Stomach smooth muscle (tissue), 2 donors: ENCODE data around the gene LTBP2.

Experiments used
- H3K27ac ChIP-seq: one replicate; pipeline ENCODE4 v1.7.0; 2013; ENCODE audit warnings: mild to moderate bottlenecking, low read length, inconsistent platforms
- H3K27me3 ChIP-seq, 2 donors: one replicate each; pipeline ENCODE4 v1.7.0; 2013; ENCODE audit warnings: low read length in 2 of 2; ENCODE audit not compliant: insufficient read depth in 2 of 2, control insufficient read depth in 1 of 2
- H3K36me3 ChIP-seq, 2 donors: one replicate each; pipeline ENCODE4 v1.7.0; 2013; ENCODE audit warnings: low read length in 2 of 2; ENCODE audit not compliant: control insufficient read depth in 2 of 2, insufficient read depth in 2 of 2
- H3K4me1 ChIP-seq: one replicate; pipeline ENCODE4 v1.7.0; 2013; ENCODE audit warnings: low read length; ENCODE audit not compliant: control insufficient read depth, insufficient read depth
- H3K4me3 ChIP-seq, 2 donors: one replicate each; pipeline ENCODE4 v1.7.0; 2013; ENCODE audit warnings: low read length in 2 of 2
- H3K9ac ChIP-seq, 2 donors: one replicate each; pipeline ENCODE4 v1.7.0; 2013; ENCODE audit warnings: low read length in 2 of 2, mild to moderate bottlenecking in 1 of 2
- H3K9me3 ChIP-seq, 2 donors: one replicate each; pipeline ENCODE4 v1.7.0; 2013; ENCODE audit warnings: low read length in 2 of 2; ENCODE audit not compliant: control insufficient read depth in 2 of 2
- donor health status: healthy.
- donor health status: Pancreatic carcinoma.

LTBP2 gene

DNA sequence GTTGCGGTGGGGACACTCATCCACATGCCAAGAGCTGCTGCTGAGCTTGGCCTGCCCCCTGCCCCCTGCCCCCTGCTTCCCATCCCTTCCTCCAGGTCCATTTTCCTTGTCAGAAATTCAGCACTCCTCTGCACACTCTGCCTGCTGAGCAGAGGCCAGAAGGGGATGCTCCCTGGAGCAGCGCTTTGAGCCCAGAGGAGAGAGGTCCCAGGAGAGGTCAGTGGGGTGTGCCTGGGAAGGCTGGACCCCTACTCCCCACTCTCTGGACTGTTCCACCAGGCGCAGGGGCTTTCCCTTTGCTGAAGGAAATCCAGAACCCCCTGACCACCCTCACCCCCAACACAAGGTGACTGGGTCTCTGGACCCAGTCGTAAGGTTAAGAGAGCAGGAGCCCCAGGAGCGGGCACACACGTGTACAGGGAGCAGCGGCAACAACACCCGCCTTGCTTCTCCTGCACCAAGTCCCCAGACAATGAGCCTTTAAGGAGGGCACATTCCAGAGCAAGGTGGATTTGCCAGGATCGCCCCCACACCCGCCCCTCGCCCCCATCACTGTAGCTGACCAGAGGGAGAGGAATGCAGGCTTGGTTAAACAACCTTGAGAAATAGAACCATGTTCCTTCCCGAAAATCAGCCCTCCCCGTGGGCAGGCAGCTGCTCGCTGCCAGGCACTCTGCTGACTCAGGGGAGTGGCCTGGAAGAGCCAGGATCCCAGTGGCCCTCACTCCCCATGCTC is 87.8 kb downstream of the LTBP2 start:
- H3K9me3 ChIP-seq = no peaks in the 10 kb centered on the region
- no peaks in the 10 kb centered on the region for H3K4me1 ChIP-seq
- H3K36me3 ChIP-seq = no peaks in the 10 kb centered on the region
- H3K4me3 ChIP-seq = no peak overlapping the region
- no peaks in the 10 kb centered on the region for H3K27me3 ChIP-seq
- H3K27ac ChIP-seq = no peak overlapping the region
- H3K9ac ChIP-seq = no peak overlapping the region

DNA sequence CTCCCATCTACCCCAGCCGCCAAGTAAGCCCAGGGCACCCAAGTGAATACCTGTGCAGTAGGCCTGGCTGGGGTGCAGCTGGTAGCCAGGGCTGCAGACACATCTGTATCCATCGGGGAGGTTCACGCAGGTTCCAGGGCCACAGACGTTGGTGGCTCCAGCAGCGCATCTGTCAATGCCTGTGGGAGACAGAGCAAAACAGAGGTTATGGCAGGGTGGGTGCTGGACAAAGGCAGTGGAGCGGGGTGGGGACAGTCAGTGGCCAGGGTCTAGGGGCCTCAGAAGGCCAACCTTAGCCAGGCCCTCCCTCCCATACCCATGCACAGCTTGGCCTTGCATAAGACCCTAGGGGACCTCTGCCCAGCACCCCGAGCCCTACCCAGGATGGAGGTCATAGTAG is 89.3 kb downstream of the LTBP2 start:
- Histone ChIP-seq H3K9ac (no peak overlapping the region), H3K36me3 (no peaks in the 10 kb centered on the region), H3K9me3 (no peaks in the 10 kb centered on the region), H3K27me3 (no peaks in the 10 kb centered on the region), H3K4me1 (no peaks in the 10 kb centered on the region), H3K27ac (no peak overlapping the region), H3K4me3 (no peak overlapping the region)

DNA sequence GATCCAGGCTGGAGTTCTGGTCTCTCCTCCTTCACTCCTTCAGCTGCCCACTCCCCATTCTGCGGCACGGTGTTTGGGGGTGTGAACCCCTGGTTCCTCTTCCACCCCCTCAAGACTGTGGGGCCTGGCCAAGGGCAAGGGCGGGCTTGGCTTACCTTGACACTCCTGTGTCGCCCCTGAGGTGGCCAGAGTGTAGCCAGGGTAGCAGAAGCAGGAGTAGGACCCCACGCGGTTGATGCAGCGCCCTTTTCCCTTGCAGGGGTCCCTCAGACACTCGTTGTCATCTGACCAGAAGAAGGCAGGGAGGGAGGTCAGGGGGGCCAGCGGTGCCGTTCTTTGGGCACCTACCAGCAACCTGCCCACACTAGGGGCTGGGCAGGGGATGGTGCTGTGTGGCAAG is 90.3 kb downstream of the LTBP2 start:
- no peaks in the 10 kb centered on the region for H3K27me3 ChIP-seq
- H3K36me3 ChIP-seq = no peaks in the 10 kb centered on the region
- H3K4me1 ChIP-seq = no peaks in the 10 kb centered on the region
- H3K4me3 ChIP-seq = no peak overlapping the region
- H3K27ac ChIP-seq = no peak overlapping the region
- H3K9me3 ChIP-seq = no peaks in the 10 kb centered on the region
- no peak overlapping the region for H3K9ac ChIP-seq

DNA sequence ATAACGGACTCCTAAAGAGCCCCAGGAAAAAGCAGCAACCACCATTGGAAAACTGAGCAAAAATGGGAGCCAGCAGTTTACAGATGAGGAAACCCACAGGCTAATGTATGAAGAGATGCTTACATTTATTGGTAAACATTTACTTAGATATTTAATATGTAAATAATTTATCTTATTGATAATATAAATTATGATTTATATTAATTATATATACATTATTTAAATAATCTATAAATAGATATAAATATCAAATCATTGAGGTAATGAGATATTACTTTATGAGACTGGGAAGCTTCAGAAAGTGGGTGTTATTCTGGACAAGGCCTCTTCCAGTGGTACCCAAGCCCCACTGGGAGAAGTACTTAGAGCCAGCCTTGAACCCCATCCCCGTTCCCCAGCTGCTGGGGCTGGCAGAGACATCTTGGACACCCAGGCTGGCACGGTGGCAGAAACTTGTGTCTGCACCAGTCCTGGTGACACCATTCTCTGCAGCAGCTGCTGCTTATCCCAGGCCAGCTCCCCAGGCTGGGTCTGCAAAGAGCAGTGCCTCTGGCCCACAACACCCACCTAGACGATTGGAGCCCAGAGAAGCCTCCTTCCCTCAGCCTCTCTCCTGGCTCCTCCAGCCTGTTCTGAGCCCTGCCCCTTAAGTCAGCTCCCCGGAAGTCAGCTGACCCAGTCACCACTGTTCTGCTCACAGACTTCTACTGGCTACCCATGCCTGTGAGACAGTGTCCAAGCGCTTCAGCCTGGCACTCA is 92.5 kb downstream of the LTBP2 start:
- H3K27ac ChIP-seq = no peak overlapping the region

DNA sequence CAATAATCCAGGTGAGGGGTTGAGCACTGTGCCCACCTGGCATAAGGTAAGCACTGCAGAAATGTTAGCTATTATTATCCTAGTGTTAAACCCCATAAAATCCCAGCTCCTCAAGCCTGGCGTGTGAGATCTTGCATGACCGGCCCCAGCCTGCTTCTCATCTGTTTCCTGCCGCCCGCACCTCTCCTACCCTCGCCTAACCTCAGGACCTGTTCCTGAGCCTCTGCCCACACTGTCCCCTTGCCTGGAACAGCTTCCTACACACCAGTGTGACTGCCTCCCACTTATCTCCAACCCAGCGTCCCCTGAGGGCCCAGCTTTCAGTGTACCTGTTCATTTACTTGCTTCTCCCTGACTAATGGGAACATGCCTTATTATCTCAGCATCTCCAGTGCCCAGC is 93.8 kb downstream of the LTBP2 start:
- Histone ChIP-seq H3K9me3 (no peaks in the 10 kb centered on the region), H3K4me1 (peaks cover 3% of the 10 kb centered on the region), H3K9ac (no peak overlapping the region), H3K36me3 (no peaks in the 10 kb centered on the region), H3K27me3 (no peaks in the 10 kb centered on the region), H3K27ac (no peak overlapping the region), H3K4me3 (no peak overlapping the region)

More for the DNA sequence above, 92.5 kb downstream of the LTBP2 start:
- Histone ChIP-seq H3K4me1 (no peaks in the 10 kb centered on the region), H3K36me3 (no peaks in the 10 kb centered on the region), H3K27me3 (no peaks in the 10 kb centered on the region), H3K4me3 (no peak overlapping the region), H3K9ac (no peak overlapping the region), H3K9me3 (no peaks in the 10 kb centered on the region)

DNA sequence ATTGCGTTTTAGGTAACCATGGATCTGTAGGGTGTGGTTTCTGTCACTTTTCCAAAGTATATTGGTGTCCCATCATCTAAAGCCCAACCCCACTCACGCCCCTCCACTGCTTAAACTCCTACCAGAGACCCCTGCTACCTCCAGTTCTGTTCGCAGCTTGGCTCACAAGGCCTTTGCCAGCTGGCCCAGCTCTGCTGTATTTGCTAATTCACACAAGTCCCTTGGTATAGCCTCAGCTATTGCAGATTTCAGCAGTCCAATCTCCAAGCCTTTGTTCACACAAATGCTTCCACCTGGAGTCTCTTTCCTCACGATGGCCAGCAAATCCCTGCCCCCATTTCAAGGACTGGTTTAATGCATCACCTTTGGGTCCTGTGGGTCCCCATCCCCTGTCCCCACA is 94.3 kb downstream of the LTBP2 start:
- Histone ChIP-seq H3K4me1 (peaks cover 3% of the 10 kb centered on the region), H3K27ac (no peak overlapping the region), H3K4me3 (no peak overlapping the region), H3K9me3 (no peaks in the 10 kb centered on the region), H3K9ac (no peak overlapping the region), H3K27me3 (no peaks in the 10 kb centered on the region), H3K36me3 (no peaks in the 10 kb centered on the region)

DNA sequence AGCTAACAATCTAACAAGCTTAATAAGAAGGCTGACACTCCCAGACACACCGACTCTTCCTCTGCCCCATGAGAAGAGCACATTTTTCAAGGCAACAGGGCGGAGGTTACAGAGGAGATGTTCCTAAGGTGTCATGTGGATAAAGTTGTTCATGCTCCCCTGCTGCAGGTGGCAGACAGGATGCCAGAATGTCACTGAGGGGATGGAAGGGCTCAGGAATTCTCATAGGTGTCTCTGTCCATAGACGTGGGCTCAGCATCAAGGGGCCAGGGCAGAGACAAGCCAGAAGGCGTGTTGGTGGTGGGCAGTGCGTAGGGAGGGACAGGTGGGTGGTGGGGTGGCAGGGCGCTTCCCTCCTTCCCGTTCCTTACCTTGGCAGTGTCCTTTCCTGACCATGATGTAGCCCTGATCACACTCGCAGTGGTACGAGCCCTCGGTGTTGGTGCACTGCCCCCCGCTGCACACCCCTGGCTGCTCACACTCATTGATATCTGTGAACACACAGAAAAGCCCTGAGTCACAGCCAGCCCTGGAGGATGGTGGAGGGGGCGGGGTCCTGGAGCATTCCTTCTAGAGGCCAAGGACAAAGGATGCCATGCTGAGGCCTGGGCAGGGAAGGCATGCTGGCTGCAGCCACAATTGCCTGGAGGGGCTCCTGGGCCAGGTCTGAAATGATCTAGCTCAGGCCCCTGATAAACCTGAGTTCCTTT is 95.4 kb downstream of the LTBP2 start:
- Histone ChIP-seq H3K27ac (no peak overlapping the region), H3K36me3 (no peaks in the 10 kb centered on the region), H3K4me3 (no peak overlapping the region), H3K4me1 (peaks cover 3% of the 10 kb centered on the region), H3K9ac (no peak overlapping the region), H3K27me3 (peaks cover 0 to 2% of the 10 kb centered on the region in 2 donors), H3K9me3 (no peaks in the 10 kb centered on the region)

DNA sequence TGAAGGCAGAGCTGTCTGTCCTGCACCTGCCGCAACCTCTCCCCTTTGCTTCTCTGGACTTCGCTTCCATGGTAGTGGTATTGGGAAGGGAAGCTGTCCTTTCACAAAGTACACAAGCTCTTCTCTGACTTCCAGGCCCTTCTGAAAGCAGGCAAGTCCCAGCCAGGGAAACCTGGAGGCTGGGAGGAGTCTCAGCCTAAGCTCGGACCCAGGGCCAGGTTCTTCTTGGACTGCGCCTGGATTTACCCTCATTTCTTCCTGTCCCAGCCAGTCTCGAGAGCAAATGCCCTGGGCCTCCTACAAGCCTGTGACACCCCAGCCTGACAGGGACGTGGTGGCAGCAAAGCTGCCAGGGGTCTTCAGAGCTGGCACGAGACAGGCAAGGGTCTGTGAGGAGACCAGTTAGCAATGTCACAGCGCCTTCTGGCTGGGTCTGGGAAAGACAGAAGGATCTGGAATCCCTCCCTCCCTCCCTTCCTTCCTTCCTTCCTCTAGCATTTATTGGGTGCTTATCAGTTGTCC is 96.1 kb downstream of the LTBP2 start:
- Histone ChIP-seq H3K36me3 (no peaks in the 10 kb centered on the region), H3K9ac (no peak overlapping the region), H3K9me3 (no peaks in the 10 kb centered on the region), H3K4me3 (no peak overlapping the region), H3K4me1 (peaks cover 3% of the 10 kb centered on the region), H3K27ac (no peak overlapping the region), H3K27me3 (peaks cover 0 to 5% of the 10 kb centered on the region in 2 donors)

DNA sequence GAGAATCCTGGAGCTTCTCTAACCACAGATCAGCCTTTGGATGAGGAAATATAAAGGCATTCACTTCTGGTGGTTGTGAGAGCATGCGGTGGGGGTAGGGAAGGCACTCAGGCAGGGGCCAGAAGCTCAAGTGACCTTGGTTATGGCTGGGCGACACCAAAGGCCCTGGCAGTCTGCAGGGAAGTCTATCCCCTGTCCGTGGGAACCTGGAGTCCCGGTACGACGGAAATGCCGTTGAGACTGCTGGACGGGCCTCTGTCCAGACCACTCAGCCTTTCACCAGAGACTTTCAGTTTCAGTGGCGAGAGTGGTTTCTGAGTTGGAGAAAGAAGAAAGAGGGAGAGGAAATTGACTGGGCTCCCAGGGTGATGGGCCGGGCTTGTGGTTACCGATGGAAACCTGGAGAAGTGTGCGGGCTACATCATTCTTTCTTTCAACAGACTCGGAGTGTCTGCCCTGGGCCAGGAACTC is 97.5 kb downstream of the LTBP2 start:
- no peaks in the 10 kb centered on the region for H3K9me3 ChIP-seq
- H3K4me1 ChIP-seq = peaks cover 3% of the 10 kb centered on the region
- H3K4me3 ChIP-seq = peak overlapping the region in 1 of 2 donors; percentile 15
- H3K27me3 ChIP-seq = peaks cover 0 to 5% of the 10 kb centered on the region in 2 donors
- no peaks in the 10 kb centered on the region for H3K36me3 ChIP-seq
- no peak overlapping the region for H3K9ac ChIP-seq
- no peak overlapping the region for H3K27ac ChIP-seq

DNA sequence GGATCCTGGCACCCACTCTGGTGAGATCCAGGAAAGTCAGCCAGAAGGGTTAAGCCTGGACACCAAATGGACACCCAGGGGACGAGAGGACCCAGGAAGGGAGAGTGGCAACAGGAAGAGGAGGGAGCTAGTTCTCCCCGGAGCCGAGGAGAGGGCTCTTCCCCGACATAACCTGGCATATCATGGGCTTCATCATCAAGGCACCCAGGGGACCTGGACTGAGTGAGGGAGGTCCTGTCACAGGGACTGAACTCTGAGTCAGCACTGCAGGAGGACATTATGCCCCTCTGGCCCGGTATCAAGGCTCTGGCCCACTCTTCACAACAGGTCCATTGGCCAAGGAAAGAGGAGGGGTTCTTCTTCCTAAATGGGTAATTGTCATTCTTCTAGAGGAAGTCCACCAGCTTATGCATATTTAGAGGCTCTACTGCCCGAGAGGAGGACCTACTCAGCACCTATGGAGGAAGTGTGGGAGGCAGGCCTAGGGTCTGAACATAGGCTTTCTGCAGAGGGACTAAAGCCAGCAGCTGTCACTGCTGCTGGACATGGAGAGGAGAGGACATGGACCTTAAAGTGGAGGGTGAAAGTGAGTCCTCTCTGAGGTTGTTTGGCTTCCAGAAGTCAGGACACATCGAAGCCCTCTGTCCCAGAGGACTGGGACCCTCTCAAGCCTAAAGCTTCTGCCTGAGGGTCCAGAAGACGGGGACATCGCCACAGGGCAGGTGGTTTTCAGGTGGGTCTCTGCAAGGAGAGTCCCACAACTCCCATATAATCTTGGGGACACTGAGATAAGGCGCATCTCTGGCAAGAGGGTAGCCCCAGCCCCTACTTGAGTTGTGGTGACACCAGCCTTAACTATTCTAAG is 99.8 kb downstream of the LTBP2 start:
- no peaks in the 10 kb centered on the region for H3K9me3 ChIP-seq
- H3K36me3 ChIP-seq = no peaks in the 10 kb centered on the region
- H3K27me3 ChIP-seq = peaks cover 0 to 5% of the 10 kb centered on the region in 2 donors
- no peak overlapping the region for H3K9ac ChIP-seq
- peaks cover 3% of the 10 kb centered on the region for H3K4me1 ChIP-seq
- no peak overlapping the region for H3K27ac ChIP-seq
- no peak overlapping the region for H3K4me3 ChIP-seq
